IPS DF 6.9 (cell line): Measurements from ENCODE around the gene CEP83.

Experiments
- DNase-seq: peaks from one replicate; pipeline ENCODE4 v3.0.0-alpha.2; 2013; ENCODE audit warnings: low read depth, low spot score
- H3K27ac ChIP-seq: one replicate; pipeline ENCODE4 v1.5.1; 2013; ENCODE audit warnings: low read length, control low read depth
- H3K27me3 ChIP-seq: 2 replicates; pipeline ENCODE4 v1.6.1; 2013; ENCODE audit warnings: mild to moderate bottlenecking, low read length; ENCODE audit not compliant: control insufficient read depth, insufficient read depth
- H3K36me3 ChIP-seq: 2 replicates; pipeline ENCODE4 v1.6.1; 2013; ENCODE audit warnings: low read length; ENCODE audit not compliant: control insufficient read depth, insufficient read depth
- H3K4me1 ChIP-seq: 2 replicates; pipeline ENCODE4 v1.6.1; 2013; ENCODE audit warnings: low read length; ENCODE audit not compliant: control insufficient read depth, insufficient read depth
- H3K4me3 ChIP-seq: 2 replicates; pipeline ENCODE4 v1.5.1; 2013; ENCODE audit warnings: mild to moderate bottlenecking, low read length
- H3K9me3 ChIP-seq: 2 replicates; pipeline ENCODE4 v1.6.1; 2013; ENCODE audit warnings: low read length, inconsistent platforms; ENCODE audit not compliant: control insufficient read depth, insufficient read depth
- WGBS: extraction: QIAGEN DNeasy Blood & Tissue Kit; methylation state at CpG from one replicate; pipeline ENCODE4 v1.1.7; 2013; ENCODE audit warnings: mixed read lengths, missing lambda C conversion rate; ENCODE audit not compliant: insufficient read length, insufficient coverage; 5-methylcytosine and 5-hydroxymethylcytosine counted together

Gene CEP83

GRCh38 chr12:94287245-94287628 lies 172.4 kb downstream of the CEP83 start:
- Histone ChIP-seq H3K27ac (no peak overlapping the region), H3K27me3 (no peaks in the 10 kb centered on the region), H3K9me3 (no peaks in the 10 kb centered on the region), H3K36me3 (no peaks in the 10 kb centered on the region), H3K4me3 (no peak overlapping the region), H3K4me1 (peaks cover 6% of the 10 kb centered on the region)
- WGBS: no CpG with 5 or more reads among the region's 10 CpGs
- no peak for DNase-seq

DNA sequence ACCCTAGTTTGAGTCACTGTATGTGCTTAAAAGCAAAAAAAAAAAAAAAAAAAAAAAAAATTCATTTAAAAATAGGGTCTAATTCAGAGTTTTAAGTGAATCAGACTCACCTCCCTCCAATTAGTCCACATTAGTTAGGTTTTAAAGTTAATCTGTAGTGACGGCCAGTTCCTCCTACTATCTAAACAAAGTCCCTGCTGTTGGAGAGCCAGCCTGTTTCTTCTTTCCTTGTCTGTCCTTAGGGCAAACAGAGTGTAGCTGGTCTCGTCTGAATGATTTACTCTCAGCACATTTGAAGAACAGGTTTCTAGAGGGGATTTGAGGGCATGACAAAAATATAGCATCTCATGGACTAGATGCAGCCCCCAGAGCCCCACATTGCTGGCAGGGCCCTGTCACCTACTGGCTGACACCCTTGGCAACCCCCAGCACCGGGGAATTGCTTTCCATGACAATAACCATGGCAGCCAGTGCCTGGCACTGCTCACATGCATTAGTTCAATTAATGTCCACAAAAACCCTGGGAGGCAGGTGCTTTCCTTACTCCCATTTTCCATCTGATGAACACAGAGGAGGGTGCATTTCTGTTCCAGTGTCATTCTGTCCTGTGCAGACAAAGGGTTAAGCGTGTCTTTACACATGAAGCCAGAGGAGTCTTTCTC lies 173.0 kb downstream of the CEP83 start:
- peaks cover 6% of the 10 kb centered on the region for H3K4me1 ChIP-seq
- no peaks in the 10 kb centered on the region for H3K36me3 ChIP-seq
- H3K27me3 ChIP-seq: no peaks in the 10 kb centered on the region
- WGBS: no CpG with 5 or more reads among the region's 4 CpGs
- H3K27ac ChIP-seq: no peak overlapping the region
- DNase-seq: no peak
- H3K9me3 ChIP-seq: no peaks in the 10 kb centered on the region
- no peak overlapping the region for H3K4me3 ChIP-seq

DNA sequence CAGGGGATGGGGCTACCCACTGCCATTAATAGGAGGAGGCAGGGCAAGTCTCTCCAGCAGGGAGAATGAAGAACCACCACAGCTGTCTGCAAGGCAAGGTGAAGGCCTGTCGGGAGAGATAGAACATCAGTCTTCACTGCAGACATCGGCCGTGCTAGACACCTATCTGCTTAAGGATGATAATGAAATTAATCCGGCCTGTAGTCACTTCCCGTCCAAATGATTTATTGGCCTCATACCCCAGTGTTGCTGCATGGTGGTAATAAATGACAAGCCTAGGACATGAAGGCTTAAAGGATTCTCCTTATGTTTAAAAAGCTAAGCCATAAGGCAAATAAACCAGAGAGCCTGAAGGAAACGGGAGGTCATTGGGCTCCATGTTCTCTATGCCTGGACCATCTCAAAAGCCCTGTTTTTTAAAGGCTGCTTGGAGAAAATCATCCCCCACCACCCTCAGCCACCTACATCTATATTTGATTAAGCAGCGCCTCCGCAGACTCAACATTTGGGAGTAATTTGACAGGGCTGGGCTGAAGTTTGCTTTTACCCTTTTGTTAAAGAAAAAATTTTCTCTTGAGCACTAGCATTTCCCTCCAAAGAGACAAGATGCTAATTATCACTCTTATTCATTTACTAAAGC lies 173.6 kb downstream of the CEP83 start:
- Histone ChIP-seq H3K27me3 (no peaks in the 10 kb centered on the region), H3K27ac (no peak overlapping the region), H3K36me3 (no peaks in the 10 kb centered on the region), H3K4me1 (peaks cover 6% of the 10 kb centered on the region), H3K9me3 (no peaks in the 10 kb centered on the region), H3K4me3 (no peak overlapping the region)
- no peak for DNase-seq
- WGBS: no CpG with 5 or more reads among the region's 8 CpGs

DNA sequence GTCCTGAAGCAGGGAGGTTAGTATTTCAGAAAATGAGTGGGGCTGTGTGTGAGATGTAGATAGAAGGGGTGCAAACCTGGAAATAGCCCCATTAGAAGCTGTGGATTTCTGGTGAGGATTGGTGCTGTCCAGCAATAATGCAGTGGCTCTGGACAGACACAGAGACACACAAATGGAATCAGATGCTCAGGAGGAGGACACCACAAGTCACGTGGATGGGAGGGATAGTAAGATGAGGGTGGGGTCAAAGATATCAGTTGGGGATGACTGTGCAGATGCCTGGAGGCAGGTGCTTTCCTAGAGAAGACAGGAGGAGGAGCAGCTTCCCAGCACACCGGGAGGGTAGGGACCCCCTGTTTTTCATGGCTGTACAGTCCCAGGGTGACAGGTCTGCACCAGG lies 174.8 kb downstream of the CEP83 start:
- Histone ChIP-seq H3K27me3 (no peaks in the 10 kb centered on the region), H3K36me3 (no peaks in the 10 kb centered on the region), H3K4me3 (no peak overlapping the region), H3K4me1 (peaks cover 6% of the 10 kb centered on the region), H3K9me3 (no peaks in the 10 kb centered on the region), H3K27ac (no peak overlapping the region)
- no CpG with 5 or more reads among the region's 2 CpGs for WGBS
- DNase-seq: no peak

DNA sequence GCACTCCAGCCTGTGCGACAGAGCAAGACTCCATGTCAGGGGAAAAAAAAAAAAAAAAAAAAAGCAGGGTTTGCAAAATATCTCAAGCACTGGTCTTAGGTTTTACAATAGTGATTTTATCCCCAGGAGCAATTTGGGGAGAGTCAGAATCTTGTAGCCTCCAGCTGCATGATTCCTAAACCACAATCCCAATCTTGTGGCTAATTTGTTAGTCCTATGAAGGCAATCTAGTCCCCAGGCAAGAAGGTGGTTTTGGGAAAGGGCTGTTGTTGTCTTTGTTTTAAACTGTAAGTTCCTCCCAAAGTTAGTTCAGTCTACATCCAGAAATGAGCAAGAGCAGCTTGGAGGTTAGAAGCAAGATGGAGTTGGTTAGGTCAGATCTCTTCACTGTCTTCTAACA lies 175.6 kb downstream of the CEP83 start:
- Histone ChIP-seq H3K4me3 (no peak overlapping the region), H3K27me3 (no peaks in the 10 kb centered on the region), H3K36me3 (no peaks in the 10 kb centered on the region), H3K27ac (no peak overlapping the region), H3K9me3 (no peaks in the 10 kb centered on the region), H3K4me1 (peaks cover 6% of the 10 kb centered on the region)
- no peak for DNase-seq
- no CpG with 5 or more reads among the region's 1 CpG for WGBS

GRCh38 chr12:94282675-94283074 lies 177.0 kb downstream of the CEP83 start:
- DNase-seq: no peak
- no peak overlapping the region for H3K4me3 ChIP-seq
- no peak overlapping the region for H3K27ac ChIP-seq
- H3K27me3 ChIP-seq: no peaks in the 10 kb centered on the region
- no peaks in the 10 kb centered on the region for H3K9me3 ChIP-seq
- H3K36me3 ChIP-seq: no peaks in the 10 kb centered on the region
- WGBS: no CpG with 5 or more reads among the region's 7 CpGs
- peaks cover 6% of the 10 kb centered on the region for H3K4me1 ChIP-seq

GRCh38 chr12:94280063-94280462 lies 179.6 kb downstream of the CEP83 start:
- Histone ChIP-seq H3K27me3 (no peaks in the 10 kb centered on the region), H3K27ac (no peak overlapping the region), H3K4me3 (no peak overlapping the region), H3K4me1 (no peaks in the 10 kb centered on the region; the same call in 1 of the 2 replicates), H3K36me3 (no peaks in the 10 kb centered on the region), H3K9me3 (no peaks in the 10 kb centered on the region)
- DNase-seq: no peak
- no CpG with 5 or more reads among the region's 7 CpGs for WGBS

- H3K4me1 ChIP-seq: no peaks in the 10 kb centered on the region; the same call in 1 of the 2 replicates
- no peak overlapping the region for H3K27ac ChIP-seq
- no peaks in the 10 kb centered on the region for H3K9me3 ChIP-seq
- no peak overlapping the region for H3K4me3 ChIP-seq
- no peak for DNase-seq
- WGBS: no CpG with 5 or more reads among the region's 9 CpGs
- no peaks in the 10 kb centered on the region for H3K27me3 ChIP-seq
- H3K36me3 ChIP-seq: no peaks in the 10 kb centered on the region
These were observed 182.2 kb downstream of the CEP83 start for GRCh38 chr12:94277426-94278000.

DNA sequence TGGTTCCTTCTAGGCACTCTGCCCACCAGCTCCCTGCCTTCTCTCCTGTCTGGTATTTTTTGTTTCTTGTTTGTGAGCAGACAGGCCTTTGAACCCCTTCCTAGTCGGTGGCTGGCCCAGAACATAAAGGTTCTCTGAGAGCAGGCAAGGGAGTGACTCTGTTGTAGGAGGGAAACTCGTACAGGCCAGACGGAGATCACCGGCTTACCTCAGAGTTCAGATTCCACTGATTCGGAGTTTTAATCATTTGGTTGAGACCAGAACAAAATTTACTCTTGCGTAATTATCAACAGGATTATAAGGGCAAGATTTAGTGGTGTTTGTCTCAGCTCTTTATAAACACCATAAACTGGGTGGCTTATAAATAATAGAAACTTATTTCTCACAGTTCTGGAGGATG lies 182.9 kb downstream of the CEP83 start:
- no peaks in the 10 kb centered on the region for H3K36me3 ChIP-seq
- H3K27me3 ChIP-seq: no peaks in the 10 kb centered on the region
- H3K4me1 ChIP-seq: no peaks in the 10 kb centered on the region; the same call in 1 of the 2 replicates
- no CpG with 5 or more reads among the region's 6 CpGs for WGBS
- H3K9me3 ChIP-seq: no peaks in the 10 kb centered on the region
- no peak overlapping the region for H3K27ac ChIP-seq
- H3K4me3 ChIP-seq: no peak overlapping the region
- DNase-seq: no peak

DNA sequence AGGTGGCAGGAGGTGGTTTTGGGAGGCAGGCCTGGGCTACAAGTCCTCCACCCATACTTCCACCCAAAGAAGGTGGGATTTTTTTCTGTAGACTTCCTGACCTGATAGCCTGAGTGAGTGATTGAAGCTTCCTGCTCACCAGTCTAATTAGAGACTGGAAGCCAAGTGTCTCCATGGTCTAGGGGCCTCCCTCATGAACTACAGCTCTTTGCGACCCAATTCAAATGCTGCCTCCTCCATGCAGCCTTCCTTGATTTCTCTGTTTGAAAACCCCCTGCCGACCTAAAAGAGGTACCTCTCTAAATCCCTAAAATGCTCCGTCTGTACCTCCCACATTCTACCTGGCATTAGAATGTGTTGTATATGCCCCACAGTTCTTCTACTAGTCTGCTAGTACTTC lies 186.4 kb downstream of the CEP83 start:
- Histone ChIP-seq H3K36me3 (no peaks in the 10 kb centered on the region), H3K4me3 (no peak overlapping the region), H3K9me3 (no peaks in the 10 kb centered on the region), H3K27me3 (no peaks in the 10 kb centered on the region), H3K4me1 (no peaks in the 10 kb centered on the region; the same call in 1 of the 2 replicates), H3K27ac (no peak overlapping the region)
- no CpG with 5 or more reads among the region's 3 CpGs for WGBS
- DNase-seq: no peak
